ENCODE results near the gene ZNF628. TPM values are rescaled to one million over a fixed set of nuclear protein-coding genes. Genes with fewer than 3 reads are reported as not detected.

The ZNF628 gene
- total RNA-seq, 1 experiment from 2014 or later, result 13.0 TPM

GRCh38 chr19:55482967-55483705, 6.7 kb downstream of the ZNF628 start:
- no TSS peak for BruUV-seq (replicated peaks)
- H3K27ac Mint-ChIP-seq (ENCODE audit: unreplicated experiment), result peak overlapping the region; percentile 22
- H3K4me3 Mint-ChIP-seq (ENCODE audit: low read depth, unreplicated experiment), result peak overlapping the region; percentile 64
- no peak for TF ChIP-seq CTCF (IDR thresholded peaks at IDR 0.05; ENCODE audit: unreplicated experiment)
- intact Hi-C loops (cut with micrococcal nuclease; ENCODE audit: unreplicated experiment), result no loop called here
- no peaks in the 10 kb centered on the region for H3K27me3 Mint-ChIP-seq (ENCODE audit: unreplicated experiment)
- H3K36me3 Mint-ChIP-seq (ENCODE audit: insufficient read depth, unreplicated experiment), result peaks cover 64% of the 10 kb centered on the region
- DNase-seq, result no peak
- H3K4me1 Mint-ChIP-seq (ENCODE audit: low read depth, unreplicated experiment), result peaks cover 30% of the 10 kb centered on the region
- CTCF ChIA-PET, result no interaction called here
- no peaks in the 10 kb centered on the region for H3K9me3 Mint-ChIP-seq (ENCODE audit: low read depth, unreplicated experiment)

- no TSS peak for BruUV-seq (replicated peaks)
- peak overlapping the region; percentile 78 for H3K27ac Mint-ChIP-seq (ENCODE audit: unreplicated experiment)
Measured at GRCh38 chr19:55483706-55484592, 7.5 kb downstream of the ZNF628 start.

GRCh38 chr19:55484593-55485438, 8.4 kb downstream of the ZNF628 start, which contains the start of gene NAT14:
NAT14 (plus strand) TSS chr19:55485188; CDS start chr19:55485709, 521 bp downstream.
- H3K9me3 Mint-ChIP-seq (ENCODE audit: low read depth, unreplicated experiment), result no peaks in the 10 kb centered on the region
- CTCF ChIA-PET, result interaction anchor here (0.5 to 1.9 kb wide), 6 partner anchors 8 to 450 kb away, joined by 3 to 8 read pairs (median 4); partner anchors contain the start of gene ZNF784
- BruUV-seq (replicated peaks), result no TSS peak
- peak within 1 kb of the TSS; percentile 78 for H3K27ac Mint-ChIP-seq (ENCODE audit: unreplicated experiment)
- peak within 1 kb of the TSS; percentile 64 for H3K4me3 Mint-ChIP-seq (ENCODE audit: low read depth, unreplicated experiment)
- intact Hi-C loops (cut with micrococcal nuclease; ENCODE audit: unreplicated experiment), result no loop called here
- peaks cover 13% of the 10 kb centered on the region for H3K4me1 Mint-ChIP-seq (ENCODE audit: low read depth, unreplicated experiment)
- H3K27me3 Mint-ChIP-seq (ENCODE audit: unreplicated experiment), result no peaks in the 10 kb centered on the region
- peak; percentile 84 for DNase-seq
- peaks cover 59% of the 10 kb centered on the region for H3K36me3 Mint-ChIP-seq (ENCODE audit: insufficient read depth, unreplicated experiment)
- TF ChIP-seq CTCF (IDR thresholded peaks at IDR 0.05; ENCODE audit: unreplicated experiment), result no peak

More at GRCh38 chr19:55483706-55484592, 7.5 kb downstream of the ZNF628 start:
- Mint-ChIP-seq H3K36me3 (ENCODE audit: insufficient read depth, unreplicated experiment) (peaks cover 63% of the 10 kb centered on the region), H3K4me3 (ENCODE audit: low read depth, unreplicated experiment) (peak overlapping the region; percentile 64), H3K9me3 (ENCODE audit: low read depth, unreplicated experiment) (no peaks in the 10 kb centered on the region), H3K27me3 (ENCODE audit: unreplicated experiment) (no peaks in the 10 kb centered on the region), H3K4me1 (ENCODE audit: low read depth, unreplicated experiment) (peaks cover 22% of the 10 kb centered on the region)
- no peak for TF ChIP-seq CTCF (IDR thresholded peaks at IDR 0.05; ENCODE audit: unreplicated experiment)
- DNase-seq, result no peak
- intact Hi-C loops (cut with micrococcal nuclease; ENCODE audit: unreplicated experiment), result no loop called here
- CTCF ChIA-PET, result interaction anchor here (0.5 kb wide), 1 partner anchor 449 kb away, joined by 3 read pairs; no protein-coding TSS in a partner anchor

Data from Calu3 (cell line).